HG03103 (cell line): ENCODE measurements around the gene ALDH1L1.
"Not testable (repeated sequence)": the region's sequence is repeated elsewhere in the genome, so short reads cannot be mapped to it uniquely, and the experiment has no call there.

ENCODE experiments used
- ATAC-seq: cut with Tn5 transposase; IDR thresholded peaks from one replicate; pipeline ENCODE4 v1.9.1; 2021; ENCODE audit warnings: low read depth; ENCODE audit not compliant: unreplicated experiment

Gene ALDH1L1

DNA sequence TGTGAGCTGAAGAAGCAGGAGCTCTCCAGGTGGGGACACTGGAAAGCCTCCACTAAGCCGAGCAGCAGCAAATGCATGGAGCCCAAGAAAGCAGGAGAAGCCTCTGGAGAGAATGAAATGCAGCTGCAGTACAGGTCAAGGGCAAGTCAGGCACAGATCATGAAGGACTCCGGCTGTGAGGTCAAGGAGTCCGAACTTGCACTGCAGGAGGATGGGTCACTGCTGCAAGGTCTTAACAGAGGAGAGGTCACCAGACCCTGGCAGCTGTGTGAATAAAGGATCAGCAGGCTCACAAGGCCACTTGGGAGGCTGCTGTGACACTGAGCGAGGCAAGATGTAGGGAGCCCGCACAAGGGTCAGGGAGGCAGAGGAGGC is 71.7 kb downstream of the ALDH1L1 start:
- ATAC-seq, result no peak

DNA sequence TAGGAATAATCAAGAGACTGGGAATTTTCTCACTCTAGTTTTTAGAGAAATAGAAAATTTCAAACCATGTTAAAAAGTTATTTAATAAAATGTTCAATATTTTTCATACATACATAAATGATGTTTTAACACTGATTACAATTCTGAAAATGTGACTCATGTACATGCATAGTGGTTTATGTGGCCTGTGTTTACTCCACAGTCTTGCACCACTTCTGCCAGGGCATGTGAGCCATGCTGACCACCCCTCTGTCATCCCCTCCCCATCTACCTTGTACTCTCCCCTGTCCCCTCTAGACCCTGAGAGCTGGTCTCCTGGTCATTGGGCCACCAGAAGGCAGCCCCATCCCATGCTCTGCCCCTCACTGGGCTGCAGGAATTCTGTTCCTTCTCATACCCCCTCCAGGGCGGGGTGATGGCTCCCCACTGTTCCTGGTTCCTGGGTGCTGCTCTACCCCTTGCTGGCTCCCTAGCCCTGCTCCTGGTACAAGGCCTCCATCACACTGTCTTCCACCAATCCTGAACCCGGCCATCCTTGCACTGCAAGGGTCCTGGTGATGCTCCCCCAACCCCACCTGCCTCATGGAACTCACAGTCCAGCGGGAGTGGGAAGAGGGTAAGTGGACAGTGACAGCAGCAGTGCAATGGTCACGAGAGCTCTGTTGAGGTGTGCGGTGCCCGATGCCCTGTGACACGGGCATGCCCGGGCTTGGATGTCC is 72.3 kb downstream of the ALDH1L1 start:
- no peak for ATAC-seq

DNA sequence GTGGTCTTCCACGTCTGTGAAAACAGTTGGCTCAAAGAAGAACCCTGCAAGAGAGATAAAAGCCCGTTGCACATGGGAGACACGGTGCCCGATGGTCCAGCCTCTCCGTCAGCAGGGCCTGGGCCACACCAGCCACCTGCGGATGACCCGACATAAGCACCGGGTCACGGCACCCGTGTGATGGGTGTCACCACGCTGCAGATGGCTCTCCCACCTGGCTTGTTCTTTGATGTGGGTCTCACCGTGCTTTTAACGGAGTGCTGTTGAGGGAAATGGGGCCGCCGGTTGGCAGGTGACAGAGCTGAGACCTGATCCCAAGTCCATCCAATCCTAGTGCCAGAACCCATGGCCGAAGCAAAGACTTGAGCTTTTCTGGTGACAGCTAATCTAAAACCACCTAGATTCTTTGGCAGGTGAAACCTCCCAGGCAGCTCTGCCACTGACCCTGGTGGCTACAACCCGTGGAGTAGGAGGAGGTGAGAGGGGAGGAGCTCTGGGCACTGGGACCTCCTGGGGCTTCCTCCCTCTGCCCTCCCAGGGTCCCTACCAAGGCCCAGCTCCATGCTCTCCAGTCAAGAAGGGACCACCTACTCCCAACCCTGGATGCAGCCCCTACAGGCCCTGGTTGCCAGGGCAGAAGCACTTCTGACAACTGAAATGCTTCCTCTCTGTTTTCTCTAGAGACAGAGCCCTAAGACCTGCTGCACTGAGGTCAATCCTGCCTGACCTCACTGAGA is 73.0 kb downstream of the ALDH1L1 start:
- no peak for ATAC-seq

DNA sequence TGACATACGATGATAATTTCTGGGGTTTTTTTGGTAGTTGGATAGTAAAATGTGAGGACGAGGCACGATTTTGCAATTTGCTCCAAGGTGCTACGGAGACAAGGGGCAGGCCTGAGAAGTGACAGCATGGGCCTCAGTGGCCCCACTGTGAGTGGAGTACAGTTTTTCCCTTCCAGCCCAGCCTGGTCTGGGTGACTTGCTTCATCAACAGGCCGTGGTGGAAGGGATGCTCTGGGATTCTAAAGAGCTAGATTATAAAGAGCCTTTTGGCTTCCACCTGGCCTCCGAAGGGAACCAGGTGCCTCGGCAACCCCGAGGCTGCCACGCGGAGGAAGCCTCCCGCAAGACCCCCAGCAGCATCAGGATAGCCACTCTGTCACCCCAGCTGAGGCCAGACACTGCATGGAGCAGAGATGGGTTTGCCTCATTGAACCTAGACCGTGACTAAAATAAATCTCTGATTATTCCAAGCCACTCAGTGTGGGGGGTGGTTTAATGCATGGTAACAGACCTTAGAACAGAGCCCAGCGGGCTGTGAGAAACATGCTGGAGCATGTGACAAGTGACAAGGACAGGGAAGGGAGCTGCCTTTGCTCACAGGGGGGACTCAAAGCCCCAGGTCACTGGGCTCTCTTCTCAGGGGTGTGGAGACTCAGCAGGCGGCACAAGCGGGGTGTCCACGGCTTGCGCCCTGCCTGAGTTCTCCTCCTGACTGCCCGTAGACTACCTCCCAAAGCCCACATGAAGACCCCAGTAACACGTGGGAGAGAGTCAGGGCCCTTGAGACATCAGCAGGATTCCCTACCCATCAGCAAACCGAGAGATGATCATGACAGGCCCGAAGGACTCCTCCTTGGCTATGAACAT is 73.8 kb downstream of the ALDH1L1 start:
- no peak for ATAC-seq

DNA sequence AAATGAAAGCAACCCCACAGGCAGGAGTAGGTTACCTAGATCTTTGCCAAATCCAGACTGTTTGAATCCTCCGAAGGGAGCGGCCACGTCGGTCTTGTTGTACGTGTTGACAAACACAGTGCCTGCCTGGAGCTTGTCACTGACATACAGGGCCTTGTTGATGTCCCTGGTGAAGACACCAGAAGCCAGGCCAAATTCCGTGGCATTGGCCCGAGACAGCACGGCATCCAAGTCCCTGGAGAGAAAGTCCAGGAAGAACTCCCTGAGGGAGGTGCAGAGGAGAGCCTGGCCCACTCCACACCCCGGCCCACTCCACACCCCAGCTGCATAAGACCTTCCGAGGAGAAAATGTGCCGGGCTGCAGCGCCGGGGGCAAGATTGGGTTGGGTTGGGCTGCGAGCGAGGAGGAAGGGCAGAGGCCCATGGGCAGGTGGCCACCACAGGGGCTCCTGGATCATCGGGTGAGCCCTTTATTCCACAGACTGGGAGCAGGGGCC is 74.6 kb downstream of the ALDH1L1 start:
- ATAC-seq, result no peak

DNA sequence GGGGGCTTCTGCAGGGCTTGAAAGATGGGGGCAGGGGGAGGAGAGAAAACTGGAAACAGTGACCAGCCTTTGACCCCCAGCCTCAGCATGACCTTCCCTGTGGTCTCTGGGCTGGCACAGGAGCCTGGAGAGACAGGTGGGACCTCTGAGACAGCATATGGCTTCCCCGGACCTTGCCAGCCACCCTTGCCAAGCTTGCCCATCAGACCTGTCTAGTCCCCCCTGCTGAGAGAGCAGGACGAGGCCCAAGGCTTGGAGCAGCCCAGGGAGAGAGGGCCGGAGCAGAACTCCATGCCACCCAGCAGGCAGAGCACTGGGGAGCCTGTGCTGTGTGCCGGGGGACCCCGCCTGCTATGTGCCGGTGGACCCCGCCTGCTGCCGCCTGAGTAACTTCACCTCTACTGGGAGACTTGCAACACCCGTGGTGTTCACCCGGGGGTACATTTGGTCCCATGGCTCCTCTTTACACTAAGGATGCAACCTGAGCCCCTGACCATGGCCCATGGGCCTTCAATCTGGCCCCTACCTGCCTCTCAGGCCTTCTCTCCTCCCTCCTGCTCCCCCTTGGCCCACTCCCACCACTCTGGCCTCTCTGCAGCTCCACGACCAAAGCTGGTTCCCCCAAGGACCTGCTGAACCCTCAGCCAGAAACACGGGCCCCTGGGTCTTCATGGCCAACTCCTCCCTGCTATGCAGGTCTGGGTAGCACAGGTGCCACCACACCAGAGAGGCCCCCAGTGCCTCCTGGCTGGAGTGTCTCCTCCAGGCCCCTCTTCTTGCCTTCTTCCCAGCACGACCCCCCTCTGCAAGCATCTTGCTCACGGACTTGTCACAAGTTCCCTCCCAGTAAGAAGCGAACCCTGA is 75.4 kb downstream of the ALDH1L1 start:
- no peak for ATAC-seq

DNA sequence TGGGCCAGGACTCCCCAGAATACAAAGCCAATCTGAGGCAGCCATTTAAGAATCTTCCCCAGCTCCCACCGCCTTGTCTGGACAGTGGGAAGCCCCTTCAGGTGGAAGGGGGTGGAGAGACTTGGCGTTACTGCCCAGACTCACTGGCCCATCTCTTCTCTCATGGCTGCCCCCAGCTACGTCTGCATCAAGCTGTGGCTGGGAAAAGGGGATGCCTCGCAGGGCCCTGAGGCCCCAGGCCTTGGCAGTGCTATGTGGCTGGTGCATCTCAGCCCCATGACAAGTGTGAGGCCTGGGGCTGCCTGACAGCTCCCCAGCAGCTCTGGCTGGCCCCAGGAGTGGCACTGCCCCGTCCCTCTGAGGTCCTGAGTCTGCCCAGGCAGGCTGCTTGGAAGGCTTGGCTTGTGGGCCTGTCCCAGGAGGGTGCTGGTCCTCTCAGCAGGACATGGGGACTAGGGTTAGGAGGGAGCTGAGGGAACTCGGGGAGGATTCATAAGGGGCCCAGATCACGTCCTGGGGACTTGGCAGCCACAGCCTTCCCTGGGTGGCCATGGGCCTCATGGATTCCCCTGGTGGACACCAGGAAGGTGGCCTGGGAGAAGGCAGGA is 76.3 kb downstream of the ALDH1L1 start:
- ATAC-seq, result no peak

DNA sequence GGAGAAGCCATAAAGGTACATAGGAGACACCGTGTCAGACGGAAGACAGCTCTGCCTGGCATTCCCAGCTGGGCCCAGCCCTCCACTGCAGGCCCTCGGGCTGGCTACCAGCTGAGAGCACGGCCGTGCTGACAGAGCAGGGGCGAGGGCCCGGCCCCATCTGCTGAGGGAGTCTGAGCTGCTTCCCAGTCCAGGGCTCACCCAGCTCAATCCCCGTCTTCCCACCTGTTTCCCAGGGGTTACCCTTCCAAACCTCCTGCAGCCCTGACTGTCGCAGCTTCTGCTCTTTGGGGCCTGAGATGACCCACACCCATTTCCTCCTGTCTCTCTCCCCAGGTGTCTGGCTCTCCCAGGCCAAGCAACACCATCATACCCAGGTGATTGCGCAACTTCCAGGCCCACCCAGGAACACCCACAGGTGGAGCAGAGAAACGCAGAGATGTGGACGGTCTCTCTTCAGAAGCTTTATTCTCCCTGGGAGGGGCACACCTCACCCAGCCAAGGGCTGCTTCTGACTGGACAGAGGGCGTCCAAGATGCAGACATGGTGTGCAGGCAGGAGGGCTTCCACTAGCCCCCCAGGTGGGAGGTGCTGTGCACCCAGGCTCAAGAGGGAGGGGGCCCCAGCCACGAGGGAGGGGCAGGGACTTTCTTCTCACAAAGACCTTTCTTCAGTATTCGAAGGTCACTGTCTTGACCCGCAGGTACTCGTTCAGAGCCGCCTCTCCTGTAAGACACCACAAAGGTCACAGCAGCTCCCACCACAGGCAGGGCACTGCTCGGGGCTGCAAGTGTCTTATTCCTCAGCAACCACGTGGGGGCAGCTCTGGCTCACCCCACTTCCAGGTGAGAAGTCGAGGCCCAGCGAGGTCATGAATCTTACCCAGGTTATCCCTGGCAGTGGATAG is 77.0 kb downstream of the ALDH1L1 start:
- no peak for ATAC-seq

DNA sequence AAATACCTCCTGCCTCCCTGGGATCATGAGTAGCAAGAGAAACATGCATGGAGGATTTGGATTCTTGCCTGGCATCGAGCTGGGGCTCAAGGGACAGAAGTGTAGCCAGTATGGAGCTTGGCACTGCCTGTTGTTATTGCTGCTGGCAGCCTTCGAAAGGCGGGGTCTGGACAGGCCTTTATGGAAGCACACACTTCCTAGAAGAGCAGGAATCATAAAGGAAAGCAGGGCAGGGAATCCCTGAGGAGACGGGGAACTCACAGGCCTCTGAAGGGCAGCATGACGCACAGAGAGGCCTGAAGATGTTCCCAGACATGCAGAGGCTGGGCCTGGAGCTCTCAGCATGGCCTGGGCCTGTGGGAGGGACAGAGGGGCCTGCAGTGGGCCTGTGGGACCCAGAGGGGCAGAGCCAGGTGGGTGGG is 77.8 kb downstream of the ALDH1L1 start:
- no peak for ATAC-seq

DNA sequence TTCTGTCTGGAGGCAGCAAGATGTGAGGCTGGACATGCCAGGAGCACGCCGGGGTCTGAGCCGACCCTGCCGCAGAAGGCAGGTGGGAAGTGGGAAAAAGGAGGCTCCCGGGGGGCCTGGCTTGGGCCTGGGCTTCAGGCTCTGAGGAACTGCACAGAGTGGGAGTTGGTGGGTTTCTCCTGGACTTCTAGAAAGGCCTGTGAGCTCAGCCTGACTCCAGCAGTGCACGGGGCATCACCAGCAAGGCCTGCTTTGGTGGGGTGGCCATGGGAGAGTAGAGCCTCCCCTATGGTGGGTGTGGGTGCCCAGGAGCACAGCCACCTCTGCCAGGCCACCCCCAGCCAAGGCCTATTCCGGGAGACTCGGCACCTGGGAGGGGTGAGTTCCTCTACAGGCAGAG is 78.4 kb downstream of the ALDH1L1 start:
- no peak for ATAC-seq

DNA sequence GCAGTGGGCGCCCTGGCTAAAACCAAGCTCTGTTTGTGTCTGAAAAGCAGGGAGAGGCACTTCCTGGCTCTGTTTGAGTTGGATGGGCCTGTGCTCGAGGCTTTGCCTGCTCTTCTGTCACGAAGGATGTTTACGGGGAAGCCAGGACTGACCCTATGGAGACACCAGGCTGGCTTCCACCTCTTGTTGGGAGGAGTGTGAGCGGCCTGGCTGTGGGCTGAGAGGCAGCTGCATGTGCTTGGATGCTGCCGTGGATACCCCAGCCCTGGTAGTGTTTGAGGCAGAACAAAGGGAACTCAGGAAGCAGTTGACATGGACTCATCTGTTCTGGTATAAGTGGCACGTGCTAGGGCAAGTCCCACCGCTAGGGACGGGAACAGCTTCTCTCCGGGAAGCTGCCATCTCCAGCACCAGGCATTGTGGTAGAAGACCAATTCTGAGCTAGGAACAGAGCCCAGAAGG is 78.8 kb downstream of the ALDH1L1 start:
- ATAC-seq, result no peak

DNA sequence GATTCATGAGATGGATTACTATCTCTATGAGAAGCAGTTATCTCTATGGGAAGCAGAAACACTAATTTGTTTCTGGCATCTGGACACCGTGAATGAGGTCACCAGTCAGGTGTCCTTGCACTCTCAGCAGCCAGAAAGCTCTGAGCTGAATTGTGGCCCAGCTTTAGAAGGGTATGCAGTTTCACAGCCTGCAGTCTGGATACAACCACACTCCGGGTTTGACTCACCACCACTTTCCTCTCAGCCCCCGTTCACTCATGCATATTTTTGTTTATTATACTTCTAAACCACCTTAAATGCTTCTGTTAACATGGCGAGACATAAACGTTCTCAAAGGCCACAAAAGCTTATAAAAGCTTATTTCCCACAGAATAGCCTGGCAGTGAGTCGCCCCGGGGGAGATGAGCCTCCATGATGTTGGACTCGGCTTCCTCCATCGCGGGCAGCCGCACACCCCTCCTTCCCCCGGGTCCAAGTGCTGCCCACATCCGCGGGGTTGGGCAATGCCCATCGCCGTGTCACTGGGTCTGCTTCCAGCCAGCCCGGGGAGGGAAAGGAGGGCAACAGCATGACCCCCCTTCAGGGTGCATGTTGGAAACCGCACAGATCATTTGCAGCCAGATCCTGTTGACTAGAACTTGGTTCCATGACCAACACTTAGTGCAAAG is 79.6 kb downstream of the ALDH1L1 start:
- ATAC-seq, result no peak

DNA sequence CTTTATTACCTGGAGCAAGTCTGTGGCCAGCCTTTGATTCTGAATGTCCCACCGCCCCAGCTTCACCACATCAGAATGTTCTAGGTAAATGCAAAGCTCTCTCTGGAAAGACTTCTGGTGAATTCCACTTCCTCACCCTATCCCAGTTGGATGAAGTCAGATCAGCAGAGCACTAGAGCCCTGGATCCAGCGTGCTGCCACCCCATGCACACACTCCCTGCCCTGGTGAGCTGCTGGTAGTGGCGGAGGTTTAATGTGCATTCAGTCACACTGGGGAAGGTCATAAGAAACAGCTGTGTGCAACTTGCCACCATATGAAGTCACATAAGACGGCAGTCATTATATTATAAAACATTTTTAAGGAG is 80.1 kb downstream of the ALDH1L1 start:
- ATAC-seq, result no peak

DNA sequence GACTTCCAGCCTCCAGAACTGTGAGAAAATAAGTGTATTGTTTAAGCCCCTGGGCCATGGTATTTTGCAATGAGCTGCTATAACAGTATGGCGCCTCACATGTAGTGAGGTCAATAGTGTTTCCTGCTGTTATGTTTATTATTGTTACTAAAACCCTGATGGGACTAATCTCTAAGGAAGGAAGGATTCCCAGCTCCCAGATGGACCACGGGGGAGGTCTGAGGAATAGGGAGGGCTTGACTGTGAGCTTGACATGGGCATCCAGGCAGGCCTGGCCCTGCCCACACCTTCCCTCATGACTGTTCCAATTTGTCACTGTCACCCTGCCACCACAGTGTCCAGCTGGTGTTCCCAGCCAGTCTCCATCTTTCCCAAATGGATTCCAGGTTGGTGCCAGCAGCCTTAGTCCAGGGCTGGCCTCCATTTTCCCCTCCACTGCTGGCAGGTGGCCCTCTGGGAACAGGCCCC is 82.0 kb downstream of the ALDH1L1 start:
- no peak for ATAC-seq

DNA sequence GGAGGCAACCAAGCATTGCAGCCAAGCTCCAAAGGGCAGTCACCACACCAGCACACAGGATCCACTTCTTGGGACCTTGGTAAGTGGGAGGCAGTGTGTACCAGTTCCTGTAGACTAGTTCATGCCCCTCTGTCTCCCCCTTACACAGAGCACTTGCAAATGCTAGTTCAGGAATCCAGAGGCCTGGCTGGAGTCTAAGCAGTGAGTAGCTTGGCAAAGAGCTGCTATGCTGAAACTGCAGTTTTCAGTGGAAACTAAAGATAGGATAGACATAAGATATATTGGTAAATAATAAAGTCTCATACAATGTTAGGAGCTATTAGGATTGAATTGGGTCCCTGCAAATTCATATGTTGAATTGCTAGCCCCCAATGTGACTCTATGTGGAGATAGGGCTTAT is 82.6 kb downstream of the ALDH1L1 start:
- no peak for ATAC-seq

DNA sequence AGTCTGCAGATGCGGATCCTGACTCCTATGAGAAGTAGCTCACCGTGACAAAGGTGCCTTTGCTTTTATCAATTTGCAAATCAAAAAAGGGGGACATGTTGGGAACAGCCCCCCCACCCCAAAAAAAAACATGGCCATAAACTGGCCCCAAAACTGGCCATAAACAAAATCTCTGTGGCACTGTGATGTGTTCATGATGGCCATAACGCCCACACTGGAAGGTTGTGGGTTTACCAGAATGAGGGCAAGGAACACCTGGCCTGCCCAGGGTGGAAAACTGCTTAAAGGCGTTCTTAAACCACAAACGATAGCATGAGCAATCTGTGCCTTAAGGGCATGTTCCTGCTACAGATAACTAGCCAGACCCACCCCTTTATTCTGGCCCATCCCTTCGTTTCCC is 84.1 kb downstream of the ALDH1L1 start:
- not testable (repeated sequence) for ATAC-seq

DNA sequence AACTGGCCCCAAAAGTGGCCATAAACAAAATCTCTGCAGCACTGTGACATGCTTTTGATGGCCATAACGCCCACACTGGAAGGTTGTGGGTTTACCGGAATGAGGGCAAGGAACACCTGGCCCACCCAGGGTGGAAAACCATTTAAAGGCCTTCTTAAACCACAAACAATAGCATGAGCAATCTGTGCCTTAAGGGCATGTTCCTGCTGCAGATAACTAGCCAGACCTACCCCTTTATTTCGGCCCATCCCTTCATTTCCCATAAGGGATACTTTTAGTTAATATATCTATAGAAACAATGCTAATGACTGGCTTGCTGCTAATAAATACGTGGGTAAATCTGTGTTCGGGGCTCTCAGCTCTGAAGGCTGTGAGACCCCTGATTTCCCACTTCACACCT is 88.3 kb downstream of the ALDH1L1 start:
- ATAC-seq, result not testable (repeated sequence)

DNA sequence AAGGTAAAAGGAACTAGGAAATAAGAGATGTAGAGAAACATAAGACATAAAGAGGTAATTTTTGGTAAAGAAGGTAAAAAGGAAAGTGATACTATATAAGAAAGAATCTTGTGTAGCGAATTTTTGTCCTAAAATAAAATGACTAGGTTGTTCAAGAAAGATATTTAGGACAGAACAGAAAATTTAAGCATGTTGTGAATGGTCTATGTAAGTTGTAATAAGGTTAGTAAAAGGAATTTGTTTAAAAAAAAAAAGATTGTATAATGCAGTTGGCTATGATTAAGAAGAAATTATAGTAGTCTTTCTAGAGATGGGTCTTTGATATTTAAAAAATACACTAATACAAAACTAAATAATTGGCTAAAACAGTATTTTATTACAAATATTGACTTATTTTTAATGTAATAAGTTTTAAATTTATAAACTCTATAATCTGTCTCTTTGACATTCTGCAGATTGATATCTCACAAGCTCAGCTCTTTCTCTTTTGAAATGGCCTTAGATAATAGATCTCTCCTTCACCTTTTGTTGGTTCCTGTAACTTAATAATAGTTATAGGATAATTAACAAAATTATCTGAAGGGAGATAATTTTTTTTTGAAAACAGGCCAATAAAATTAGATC is 92.7 kb downstream of the ALDH1L1 start:
- ATAC-seq, result no peak
